Stimulated activated naive B cell treated with anti-CD40 and anti-IgM and Interleukin-4, amounts not matched to agents 10 μg/mL and 1 μg/mL and 100 μg/mL, for 72 hours (primary cell): ENCODE results near the gene CDKN2B-AS1.

Experiments used
- ATAC-seq, 2 donors: fragments of 150-1000 bp; cut with Tn5 transposase; replicated peaks; 2 replicates each; pipeline ENCODE4 v1.10.0; 2021; ENCODE audit warnings: moderate library complexity in 1 of 2
- DNase-seq: peaks from one replicate; pipeline ENCODE4 v3.0.0; 2021
- H3K27ac Mint-ChIP-seq: one replicate; pipeline ENCODE4 v1.8.0; 2022; ENCODE audit warnings: mild to moderate bottlenecking, mixed read lengths
- H3K27me3 Mint-ChIP-seq, 2 donors: one replicate each; pipeline ENCODE4 v1.8.0; 2022; ENCODE audit warnings: mixed read lengths in 2 of 2
- H3K36me3 Mint-ChIP-seq, 2 donors: one replicate each; pipeline ENCODE4 v1.8.0; 2022; ENCODE audit warnings: mixed read lengths in 2 of 2, mild to moderate bottlenecking in 1 of 2
- H3K4me1 Mint-ChIP-seq, 2 donors: one replicate each; pipeline ENCODE4 v1.8.0; 2022; ENCODE audit warnings: mixed read lengths in 2 of 2, mild to moderate bottlenecking in 1 of 2
- H3K4me3 Mint-ChIP-seq, 2 donors: one replicate each; pipeline ENCODE4 v1.8.0; 2022; ENCODE audit warnings: mild to moderate bottlenecking in 2 of 2, mixed read lengths in 2 of 2, moderate library complexity in 1 of 2
- H3K9me3 Mint-ChIP-seq, 2 donors: one replicate each; pipeline ENCODE4 v1.8.0; 2022; ENCODE audit warnings: mixed read lengths in 2 of 2, mild to moderate bottlenecking in 1 of 2

Gene CDKN2B-AS1

DNA sequence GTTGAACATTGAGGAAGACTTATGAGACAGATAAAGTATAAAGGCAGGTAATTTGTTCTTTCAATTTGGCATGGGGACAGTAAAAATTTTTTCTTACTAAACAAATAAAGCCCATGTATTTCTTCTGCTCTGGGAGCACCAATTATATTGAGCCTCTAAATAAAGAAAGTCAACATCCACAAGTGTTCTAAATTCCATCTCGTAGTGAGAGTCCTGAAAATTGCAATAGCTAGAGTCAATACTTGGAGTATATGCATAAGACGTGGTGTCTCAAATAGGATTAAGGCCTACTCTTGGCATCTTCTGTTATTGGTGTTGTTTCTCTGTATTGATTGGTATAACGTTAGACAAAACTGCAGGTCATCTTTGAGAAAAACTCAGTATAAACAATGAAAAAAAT is 135.0 kb downstream of the CDKN2B-AS1 start:
- peaks cover 7 to 22% of the 10 kb centered on the region in 2 donors for H3K4me1 Mint-ChIP-seq

DNA sequence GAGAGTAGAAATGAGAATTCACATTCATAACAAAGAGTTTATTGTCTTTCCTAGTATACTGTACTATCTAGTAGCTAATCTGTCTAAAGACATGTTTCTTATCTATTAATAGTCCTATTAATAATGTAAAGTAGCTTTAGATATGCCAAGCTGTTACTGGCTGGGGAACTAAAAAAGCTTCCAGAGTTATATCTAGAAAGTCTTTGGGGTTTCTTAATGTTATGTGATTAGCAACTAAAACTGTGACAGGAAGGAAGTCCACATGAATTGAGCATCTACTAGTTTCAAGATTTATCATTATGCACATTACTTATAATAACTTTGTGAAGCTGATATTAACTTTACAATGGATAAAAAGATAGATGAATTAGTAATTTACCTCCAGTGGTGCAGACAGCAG is 137.2 kb downstream of the CDKN2B-AS1 start:
- Mint-ChIP-seq H3K4me1 (peaks cover 10 to 28% of the 10 kb centered on the region in 2 donors), H3K27ac (no peak overlapping the region), H3K4me3 (no peak overlapping the region), H3K9me3 (peaks cover 0 to 3% of the 10 kb centered on the region in 2 donors), H3K27me3 (peaks cover 10 to 11% of the 10 kb centered on the region in 2 donors), H3K36me3 (peaks cover 0 to 2% of the 10 kb centered on the region in 2 donors)
- DNase-seq, result no peak
- ATAC-seq, result peak; percentile 58 to 67

More for the DNA sequence above, 135.0 kb downstream of the CDKN2B-AS1 start:
- peaks cover 0 to 2% of the 10 kb centered on the region in 2 donors for H3K36me3 Mint-ChIP-seq
- H3K27me3 Mint-ChIP-seq, result peaks cover 5% of the 10 kb centered on the region in 2 donors
- H3K4me3 Mint-ChIP-seq, result no peak overlapping the region
- H3K9me3 Mint-ChIP-seq, result peaks cover 0 to 3% of the 10 kb centered on the region in 2 donors
- DNase-seq (no peak), ATAC-seq (no peak)
- no peak overlapping the region for H3K27ac Mint-ChIP-seq

DNA sequence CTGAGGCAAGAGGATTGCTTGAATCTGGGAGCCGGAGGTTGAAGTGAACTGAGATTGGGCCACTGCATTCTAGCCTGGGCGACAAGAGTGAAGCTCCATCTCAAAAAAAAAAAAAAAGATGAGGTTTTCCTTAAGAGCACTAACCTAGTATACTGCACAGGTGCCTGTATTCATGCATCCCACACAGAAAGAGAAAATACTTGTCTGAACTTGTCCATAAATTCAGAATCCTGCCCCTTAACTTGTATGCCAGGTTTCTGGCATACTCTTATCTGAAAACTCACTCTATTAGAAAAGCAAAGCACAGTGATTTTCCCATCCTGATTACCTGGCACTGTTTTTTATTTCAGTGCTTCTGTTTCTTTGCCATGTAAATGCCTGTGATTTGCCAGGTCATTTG is 139.8 kb downstream of the CDKN2B-AS1 start:
- peaks cover 5 to 17% of the 10 kb centered on the region in 2 donors for H3K4me1 Mint-ChIP-seq
- DNase-seq (no peak), ATAC-seq (no peak)
- no peaks in the 10 kb centered on the region for H3K36me3 Mint-ChIP-seq
- H3K27me3 Mint-ChIP-seq, result peaks cover 5 to 9% of the 10 kb centered on the region in 2 donors
- no peak overlapping the region for H3K27ac Mint-ChIP-seq
- no peak overlapping the region for H3K4me3 Mint-ChIP-seq
- H3K9me3 Mint-ChIP-seq, result peaks cover 0 to 5% of the 10 kb centered on the region in 2 donors

DNA sequence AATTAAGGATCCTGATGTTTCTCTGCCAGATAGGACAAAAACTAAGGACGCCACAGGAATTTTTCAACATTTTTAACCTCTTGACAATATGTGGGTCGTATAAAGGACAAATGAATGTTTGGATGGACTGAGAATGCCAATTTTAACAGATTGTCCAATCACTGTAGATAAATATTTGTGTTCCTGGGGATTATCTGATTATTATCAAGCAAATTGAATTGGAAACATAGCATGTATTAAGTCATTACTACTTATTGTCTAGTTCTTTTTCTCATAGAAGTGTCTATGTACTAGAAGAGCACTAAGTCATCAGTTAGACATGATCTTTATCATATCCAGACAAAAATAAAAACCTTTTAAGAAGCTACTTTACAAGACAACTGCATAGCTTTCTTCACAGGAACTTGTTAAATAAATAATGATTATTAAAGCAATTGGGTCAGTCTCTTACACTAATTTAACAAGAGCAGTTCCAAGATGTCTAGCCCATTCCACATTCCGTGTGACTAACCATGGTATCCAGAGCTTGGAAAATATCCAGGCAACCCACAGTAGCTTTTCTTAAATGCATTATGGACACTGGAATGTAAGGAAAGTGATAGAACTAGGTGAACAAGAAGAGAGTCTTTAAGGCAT is 142.0 kb downstream of the CDKN2B-AS1 start:
- Mint-ChIP-seq H3K4me1 (peaks cover 3 to 6% of the 10 kb centered on the region in 2 donors), H3K36me3 (no peaks in the 10 kb centered on the region), H3K4me3 (no peak overlapping the region), H3K27me3 (peaks cover 5 to 11% of the 10 kb centered on the region in 2 donors), H3K27ac (no peak overlapping the region), H3K9me3 (peaks cover 0 to 5% of the 10 kb centered on the region in 2 donors)
- no peak for ATAC-seq
- no peak for DNase-seq

DNA sequence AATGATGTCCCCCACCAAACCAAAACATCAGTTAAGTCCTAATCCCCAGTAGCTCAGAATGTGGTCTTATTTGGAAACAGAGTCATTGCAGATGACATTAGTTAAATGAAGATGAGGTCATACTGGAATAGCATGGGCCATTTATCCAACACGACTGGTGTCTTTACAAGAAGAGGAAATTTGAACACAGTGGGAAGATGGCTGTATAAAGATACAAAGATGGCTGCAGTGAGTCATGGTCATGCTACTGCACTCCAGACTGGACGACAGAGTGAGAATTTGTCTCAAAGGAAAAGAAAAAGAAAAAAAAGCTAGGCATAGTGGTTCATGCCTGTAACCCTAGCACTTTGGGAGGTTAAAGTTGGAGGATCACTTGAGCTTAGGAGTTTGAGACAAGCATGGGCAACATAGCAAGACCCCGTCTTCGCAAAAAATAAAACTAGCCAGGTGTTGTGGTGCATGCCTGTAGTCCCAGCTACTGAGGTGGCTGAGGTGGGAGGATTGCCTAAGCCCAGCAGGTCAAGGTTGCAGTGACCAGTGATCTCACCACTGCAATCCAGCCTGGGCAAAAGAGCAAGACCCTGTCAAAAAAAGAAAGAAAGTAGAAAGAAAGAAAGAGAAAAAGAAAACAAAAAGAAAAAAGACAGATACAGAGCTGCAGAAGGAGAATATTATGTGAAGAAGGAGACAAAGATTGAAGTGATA is 144.5 kb downstream of the CDKN2B-AS1 start:
- no peak overlapping the region for H3K4me3 Mint-ChIP-seq
- no peak for DNase-seq

DNA sequence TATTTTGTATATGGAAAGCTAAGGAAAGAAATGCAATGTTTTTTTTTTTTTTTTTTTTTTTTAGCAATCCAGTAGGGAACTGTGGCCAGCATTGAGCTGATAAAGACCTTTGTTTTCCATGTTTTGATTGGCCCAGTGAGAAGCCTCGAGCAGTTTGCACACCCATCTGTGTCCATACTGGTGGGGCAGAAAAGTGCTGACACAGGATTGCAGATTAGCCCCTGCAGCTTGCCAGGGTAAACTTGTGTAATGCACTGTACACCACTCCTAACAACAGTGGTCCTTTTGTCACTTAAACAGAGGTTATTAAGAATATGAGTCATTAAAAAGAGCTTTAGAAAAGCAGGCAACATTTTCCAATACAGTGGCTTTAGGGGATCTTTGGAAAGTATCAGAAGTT is 147.3 kb downstream of the CDKN2B-AS1 start:
- H3K9me3 Mint-ChIP-seq, result peaks cover 0 to 5% of the 10 kb centered on the region in 2 donors
- peaks cover 0 to 6% of the 10 kb centered on the region in 2 donors for H3K27me3 Mint-ChIP-seq
- DNase-seq, result no peak
- ATAC-seq, result no peak
- no peak overlapping the region for H3K27ac Mint-ChIP-seq
- peaks cover 0 to 3% of the 10 kb centered on the region in 2 donors for H3K4me1 Mint-ChIP-seq
- no peaks in the 10 kb centered on the region for H3K36me3 Mint-ChIP-seq
- no peak overlapping the region for H3K4me3 Mint-ChIP-seq

More for the DNA sequence above, 144.5 kb downstream of the CDKN2B-AS1 start:
- H3K27ac Mint-ChIP-seq, result no peak overlapping the region
- H3K27me3 Mint-ChIP-seq, result peaks cover 5 to 11% of the 10 kb centered on the region in 2 donors
- peaks cover 0 to 5% of the 10 kb centered on the region in 2 donors for H3K9me3 Mint-ChIP-seq
- no peak for ATAC-seq
- H3K4me1 Mint-ChIP-seq, result peaks cover 3 to 6% of the 10 kb centered on the region in 2 donors
- H3K36me3 Mint-ChIP-seq, result no peaks in the 10 kb centered on the region

DNA sequence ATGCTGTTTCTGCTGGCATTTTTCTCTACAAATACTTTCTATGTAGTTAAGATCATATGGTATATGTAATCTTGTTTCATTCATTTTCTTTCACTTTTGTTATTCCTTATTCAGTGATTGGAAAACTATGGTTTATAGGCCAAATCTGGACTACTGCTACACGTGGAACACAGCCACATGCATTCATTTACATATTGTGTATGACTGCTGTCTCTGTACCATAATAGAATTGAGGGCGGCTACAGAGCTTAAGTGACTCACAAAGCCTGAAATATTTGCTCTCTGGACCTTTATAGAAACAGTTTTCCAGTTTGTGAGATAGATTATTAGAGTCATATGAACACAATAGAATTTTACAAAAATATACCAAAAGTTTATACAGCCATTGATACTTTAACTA is 148.1 kb downstream of the CDKN2B-AS1 start:
- no peak overlapping the region for H3K4me3 Mint-ChIP-seq
- DNase-seq, result no peak
- peaks cover under 1 to 6% of the 10 kb centered on the region in 2 donors for H3K27me3 Mint-ChIP-seq
- no peak overlapping the region for H3K27ac Mint-ChIP-seq
- peaks cover 0 to 5% of the 10 kb centered on the region in 2 donors for H3K9me3 Mint-ChIP-seq
- peaks cover under 1 to 5% of the 10 kb centered on the region in 2 donors for H3K4me1 Mint-ChIP-seq
- ATAC-seq, result no peak
- H3K36me3 Mint-ChIP-seq, result no peaks in the 10 kb centered on the region

DNA sequence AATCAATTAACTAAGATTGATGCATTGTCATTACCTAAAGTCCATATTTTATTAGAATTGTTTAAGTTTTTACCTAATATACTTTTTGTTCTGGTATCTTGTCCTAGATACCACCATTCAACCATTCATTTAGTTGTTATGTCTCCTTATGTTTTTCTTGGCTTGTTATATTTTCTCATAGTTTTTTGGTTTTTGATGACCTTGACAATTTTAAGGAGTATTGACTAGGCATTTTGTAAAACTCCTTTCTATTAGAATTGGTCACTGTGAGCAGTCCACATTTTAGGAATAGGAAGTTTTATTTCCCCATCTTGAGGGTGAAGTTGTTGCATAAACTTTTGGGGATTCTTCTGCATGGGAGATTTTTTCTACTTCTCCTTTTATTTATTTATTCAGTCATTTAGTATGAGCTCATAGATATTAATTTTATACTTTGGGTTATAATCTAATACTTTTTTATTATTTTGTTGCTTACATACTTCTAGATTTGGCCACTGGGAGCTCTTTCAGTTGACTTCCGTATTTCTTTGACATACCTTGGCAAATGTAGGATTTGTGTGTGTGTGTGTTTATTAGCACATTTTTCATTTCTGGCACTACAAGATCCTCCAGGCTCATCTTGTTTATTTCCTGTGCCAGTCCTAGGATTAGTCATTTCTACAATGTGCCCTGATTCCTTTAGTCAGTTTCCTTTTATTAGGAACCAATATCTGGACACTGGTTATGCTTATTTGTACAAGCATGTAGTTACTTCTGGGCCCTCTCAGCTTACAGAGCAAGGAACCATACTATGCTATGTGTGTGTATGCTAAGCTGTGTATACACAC is 149.4 kb downstream of the CDKN2B-AS1 start:
- DNase-seq (no peak), ATAC-seq (no peak)
- Mint-ChIP-seq H3K27ac (no peak overlapping the region), H3K36me3 (no peaks in the 10 kb centered on the region), H3K27me3 (peaks cover 3 to 6% of the 10 kb centered on the region in 2 donors), H3K4me1 (peaks cover 3 to 5% of the 10 kb centered on the region in 2 donors), H3K4me3 (no peak overlapping the region), H3K9me3 (no peaks in the 10 kb centered on the region)

DNA sequence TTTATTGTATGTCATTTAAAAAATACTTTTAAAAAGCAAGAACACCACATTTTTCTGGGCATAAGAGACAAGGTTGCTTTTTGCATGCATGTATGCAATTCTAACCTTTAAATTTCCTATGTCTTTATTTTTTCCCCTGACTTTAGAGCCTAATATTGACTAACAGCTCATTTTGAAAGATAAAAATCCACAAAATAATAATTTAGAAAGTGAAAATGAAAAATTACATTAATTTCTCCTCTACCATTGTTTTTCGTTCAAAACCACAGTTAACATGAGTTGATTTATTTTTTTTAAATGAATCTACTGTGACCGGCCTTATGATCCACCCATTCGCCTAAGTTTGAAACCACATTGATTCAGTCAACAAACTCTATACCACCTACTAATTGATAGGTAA is 152.0 kb downstream of the CDKN2B-AS1 start:
- H3K27ac Mint-ChIP-seq, result no peak overlapping the region
- ATAC-seq, result no peak
- DNase-seq, result no peak
- H3K4me3 Mint-ChIP-seq, result no peak overlapping the region
- no peaks in the 10 kb centered on the region for H3K36me3 Mint-ChIP-seq
- H3K9me3 Mint-ChIP-seq, result no peaks in the 10 kb centered on the region
- H3K4me1 Mint-ChIP-seq, result peaks cover 3 to 11% of the 10 kb centered on the region in 2 donors
- H3K27me3 Mint-ChIP-seq, result peaks cover 3 to 6% of the 10 kb centered on the region in 2 donors

DNA sequence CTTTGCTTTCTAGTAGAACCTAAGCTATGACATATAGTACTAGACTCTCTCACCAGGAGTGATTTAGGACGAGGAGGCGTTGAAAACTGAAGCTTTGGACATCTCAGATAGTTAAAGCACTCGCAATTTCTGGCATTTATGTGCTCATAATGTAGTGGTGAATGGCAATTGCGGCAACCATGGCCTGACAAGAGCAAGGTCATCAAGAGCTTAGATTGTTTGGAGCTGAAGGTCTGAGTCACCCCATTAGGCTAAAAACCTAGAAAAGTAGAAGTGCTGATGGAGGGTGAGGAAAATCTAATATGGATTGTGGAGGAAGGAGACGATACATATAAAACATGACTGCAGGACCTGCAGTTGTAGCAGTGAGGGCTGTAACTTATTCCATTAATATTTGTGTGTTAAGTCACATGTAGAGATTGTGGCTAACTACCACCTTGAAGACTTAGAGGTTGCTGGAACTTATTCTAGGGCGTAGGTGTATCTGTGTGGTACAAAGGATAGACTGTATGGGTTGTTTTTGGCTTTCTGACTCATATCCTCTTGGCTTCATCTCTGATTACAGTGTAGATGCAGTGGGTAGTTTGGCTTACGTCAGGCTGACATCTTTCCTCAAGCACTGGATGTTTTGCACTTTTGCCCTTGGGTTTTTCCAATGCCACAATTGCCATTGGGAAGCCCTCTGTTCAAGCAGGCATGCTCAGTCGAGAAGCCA is 153.4 kb downstream of the CDKN2B-AS1 start:
- Mint-ChIP-seq H3K27ac (no peak overlapping the region), H3K4me3 (no peak overlapping the region)

DNA sequence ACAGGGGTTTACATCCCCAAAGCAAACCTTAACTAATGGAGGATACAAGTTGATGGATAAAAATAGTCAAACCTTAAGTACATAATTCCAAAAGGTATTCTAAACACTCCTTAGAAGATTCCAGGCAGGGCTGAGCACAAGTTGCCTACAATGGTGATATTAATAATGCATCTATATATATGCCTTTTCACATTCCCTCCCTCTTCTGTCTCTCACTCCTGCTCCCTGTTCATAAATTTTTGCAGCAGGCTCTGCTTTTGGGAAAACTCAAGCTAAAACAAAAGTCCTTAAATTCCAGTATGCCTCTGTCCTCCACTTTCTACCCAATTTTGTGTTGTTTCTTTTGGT is 153.9 kb downstream of the CDKN2B-AS1 start:
- Mint-ChIP-seq H3K9me3 (no peaks in the 10 kb centered on the region), H3K27me3 (peaks cover 3 to 6% of the 10 kb centered on the region in 2 donors), H3K27ac (no peak overlapping the region), H3K4me1 (peaks cover 3 to 16% of the 10 kb centered on the region in 2 donors), H3K4me3 (no peak overlapping the region), H3K36me3 (no peaks in the 10 kb centered on the region)
- DNase-seq (no peak), ATAC-seq (no peak)

More for the DNA sequence above, 153.4 kb downstream of the CDKN2B-AS1 start:
- no peaks in the 10 kb centered on the region for H3K9me3 Mint-ChIP-seq
- no peaks in the 10 kb centered on the region for H3K36me3 Mint-ChIP-seq
- H3K4me1 Mint-ChIP-seq, result peaks cover 3 to 16% of the 10 kb centered on the region in 2 donors
- peaks cover 3 to 6% of the 10 kb centered on the region in 2 donors for H3K27me3 Mint-ChIP-seq
- ATAC-seq (peak; percentile 48 to 61), DNase-seq (no peak)

DNA sequence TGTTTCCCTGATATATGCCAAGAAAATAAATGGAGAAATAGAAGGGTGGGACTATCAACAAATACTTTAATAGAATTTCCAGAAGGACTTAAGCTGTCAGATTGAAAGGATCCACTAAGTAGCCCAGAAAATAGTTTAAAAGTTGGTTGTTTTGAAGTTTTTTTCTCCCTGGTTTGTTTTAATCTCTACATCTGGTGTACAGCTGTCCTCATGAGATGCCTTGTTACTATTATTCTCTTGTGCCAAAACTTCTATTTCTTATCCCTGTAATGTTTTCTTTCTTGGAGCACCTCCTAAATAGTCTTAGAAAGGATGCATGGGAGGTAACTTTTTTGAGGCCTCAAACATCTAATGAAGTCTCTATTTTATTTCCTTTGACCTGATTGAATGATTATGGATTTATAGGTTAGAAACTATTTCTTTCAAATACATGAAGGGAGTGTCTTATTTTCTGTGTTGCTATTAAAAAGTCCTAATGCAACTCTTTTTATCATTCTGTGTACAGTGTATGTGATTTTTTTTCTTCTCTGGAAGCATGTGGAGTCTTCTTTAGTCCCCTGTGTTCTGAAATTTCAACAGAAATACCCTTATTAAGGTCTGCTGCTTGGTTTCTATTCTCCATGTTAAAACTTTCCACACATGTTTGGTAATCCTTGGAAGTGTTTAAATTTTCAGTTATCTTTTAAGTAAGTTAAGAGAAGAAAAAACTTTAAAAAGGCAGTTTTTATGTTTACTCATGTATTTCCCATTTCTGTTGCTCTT is 154.5 kb downstream of the CDKN2B-AS1 start:
- no peaks in the 10 kb centered on the region for H3K36me3 Mint-ChIP-seq

DNA sequence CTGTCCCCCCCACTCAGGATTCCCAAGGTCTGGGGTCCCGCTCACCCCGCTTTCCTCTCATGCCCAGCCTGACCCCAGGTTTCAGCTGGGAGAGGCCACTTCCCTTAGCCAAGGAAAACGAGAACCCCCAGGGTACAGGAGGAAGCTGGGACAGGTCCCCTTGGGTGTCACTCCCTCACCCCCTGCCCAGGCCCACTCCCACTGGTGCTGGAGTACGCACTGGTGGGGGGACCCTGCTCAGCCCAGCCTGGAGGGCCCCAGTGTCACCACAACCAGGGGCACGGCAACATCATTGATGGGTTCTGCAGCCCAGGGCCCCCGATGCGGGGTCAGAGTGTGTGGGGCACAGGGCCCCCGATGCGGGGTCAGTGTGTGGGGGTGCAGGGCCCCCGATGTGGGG is 159.5 kb downstream of the CDKN2B-AS1 start:
- no peaks in the 10 kb centered on the region for H3K9me3 Mint-ChIP-seq
- H3K4me3 Mint-ChIP-seq, result no peak overlapping the region
- DNase-seq (no peak), ATAC-seq (no peak)
- H3K27me3 Mint-ChIP-seq, result peaks cover 0 to 6% of the 10 kb centered on the region in 2 donors
- H3K27ac Mint-ChIP-seq, result no peak overlapping the region
- no peaks in the 10 kb centered on the region for H3K36me3 Mint-ChIP-seq
- H3K4me1 Mint-ChIP-seq, result peaks cover 7 to 31% of the 10 kb centered on the region in 2 donors

More for the DNA sequence above, 154.5 kb downstream of the CDKN2B-AS1 start:
- no peak overlapping the region for H3K27ac Mint-ChIP-seq
- H3K4me3 Mint-ChIP-seq, result no peak overlapping the region
- H3K4me1 Mint-ChIP-seq, result peaks cover 3 to 16% of the 10 kb centered on the region in 2 donors
- H3K9me3 Mint-ChIP-seq, result no peaks in the 10 kb centered on the region
- DNase-seq (no peak), ATAC-seq (no peak)
- peaks cover 3 to 6% of the 10 kb centered on the region in 2 donors for H3K27me3 Mint-ChIP-seq
